GM18907 (cell line): Measurements from ENCODE around the gene PTPRD.
"Not testable (repeated sequence)": the region's sequence is repeated elsewhere in the genome, so short reads cannot be mapped to it uniquely, and the experiment has no call there.

ENCODE experiments used
- ATAC-seq: cut with Tn5 transposase; IDR thresholded peaks from one replicate; pipeline ENCODE4 v1.9.1; 2021; ENCODE audit warnings: mild to moderate bottlenecking, moderate library complexity; ENCODE audit not compliant: unreplicated experiment

The PTPRD gene

DNA sequence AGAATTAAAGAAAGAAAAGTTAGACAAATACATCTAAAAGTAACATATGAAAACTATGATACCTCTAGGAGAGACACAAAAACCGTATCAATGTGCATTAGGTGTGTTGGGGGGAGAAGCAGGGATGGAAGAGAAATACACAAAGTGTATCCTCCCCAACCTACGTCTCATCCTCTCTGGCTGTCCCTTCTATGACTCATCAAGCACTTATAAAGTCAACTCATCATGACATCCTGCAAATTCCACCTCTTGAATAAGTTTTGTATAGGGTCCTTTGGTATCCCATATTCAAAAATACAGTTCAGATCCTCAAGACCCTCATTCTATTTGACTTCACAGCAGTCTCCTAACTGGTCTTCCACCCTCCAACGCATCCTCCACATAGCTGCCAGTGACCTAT, 1895.7 kb downstream of the PTPRD start:
- ATAC-seq = no peak

DNA sequence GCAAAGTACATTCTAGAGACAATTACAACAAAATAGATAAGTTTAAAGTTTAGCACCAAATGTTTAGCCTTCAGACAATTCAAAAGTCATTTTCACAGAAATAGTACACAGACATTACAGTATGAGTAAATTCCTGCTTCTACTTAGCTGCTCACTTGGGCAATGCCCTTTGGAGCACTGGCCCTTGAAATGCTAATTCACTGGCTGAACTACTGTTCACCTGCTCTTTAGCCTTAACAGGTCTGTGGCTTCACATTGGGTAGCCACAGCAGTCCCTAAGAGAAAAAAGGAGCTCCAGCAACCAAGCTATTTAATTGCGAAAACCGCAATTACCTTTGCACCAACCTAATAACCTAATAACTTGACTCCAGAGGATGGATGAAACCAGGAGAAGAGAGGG, 1897.0 kb downstream of the PTPRD start:
- ATAC-seq = no peak

DNA sequence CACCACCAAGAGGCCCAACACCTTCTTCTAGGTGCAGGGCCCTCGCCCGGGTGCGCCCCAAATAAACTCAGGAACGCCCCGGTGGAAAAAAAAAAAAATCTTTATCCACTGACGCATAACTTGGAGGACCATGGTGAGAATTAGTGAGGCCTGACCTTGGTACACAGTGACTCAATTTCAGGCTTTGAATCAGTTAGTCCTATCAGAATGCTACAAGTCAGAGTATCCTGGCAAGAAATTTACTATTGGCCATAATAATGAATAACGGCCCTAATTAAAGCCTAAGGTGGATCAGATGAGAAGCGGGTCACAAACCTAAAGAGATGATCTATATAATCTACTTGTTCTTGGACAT, 1899.0 kb downstream of the PTPRD start:
- ATAC-seq = no peak

DNA sequence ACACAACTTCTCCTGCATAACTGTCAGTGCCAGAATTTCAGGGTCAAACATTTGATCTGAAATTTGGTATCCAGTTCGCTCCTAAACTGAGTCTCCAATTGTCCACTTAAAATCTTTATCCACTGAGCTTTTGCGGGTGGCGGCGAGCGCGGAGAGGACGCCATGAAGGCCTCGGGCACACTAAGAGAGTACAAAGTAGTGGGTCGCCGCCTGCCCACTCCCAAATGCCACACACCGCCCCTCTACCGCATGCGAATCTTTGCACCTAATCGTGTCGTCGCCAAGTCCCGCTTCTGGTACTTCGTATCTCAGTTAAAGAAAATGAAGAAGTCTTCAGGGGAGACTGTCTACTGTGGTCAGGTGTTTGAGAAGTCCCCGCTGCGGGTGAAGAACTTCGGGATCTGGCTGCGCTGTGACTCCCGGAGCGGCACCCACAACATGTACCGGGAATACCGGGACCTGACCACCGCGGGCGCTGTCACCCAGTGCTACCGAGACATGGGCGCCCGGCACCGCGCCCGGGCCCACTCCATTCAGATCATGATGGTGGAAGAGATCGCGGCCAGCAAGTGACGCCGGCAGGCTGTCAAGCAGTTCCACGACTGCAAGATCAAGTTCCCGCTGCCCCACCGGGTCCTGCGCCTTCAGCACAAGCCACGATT, 1899.5 kb downstream of the PTPRD start:
- ATAC-seq = no peak

DNA sequence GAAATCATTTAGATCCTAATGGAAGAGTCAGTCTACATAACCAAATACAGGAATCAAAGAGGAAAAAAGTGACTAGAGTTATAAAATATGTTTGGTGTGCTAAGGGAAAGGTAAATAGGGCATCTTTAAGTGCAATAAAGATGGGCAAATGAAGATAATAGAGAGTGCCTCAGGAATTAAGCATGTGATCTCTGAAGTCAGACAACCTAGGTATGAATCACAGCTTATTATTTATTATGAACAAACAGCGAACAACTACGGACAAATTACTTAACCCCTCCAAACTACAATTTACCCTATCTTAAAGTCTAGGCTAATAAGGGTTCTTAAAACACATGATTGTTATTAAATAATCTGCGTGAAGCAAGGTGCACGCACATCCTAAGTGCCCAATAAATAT, 1903.1 kb downstream of the PTPRD start:
- ATAC-seq = no peak

DNA sequence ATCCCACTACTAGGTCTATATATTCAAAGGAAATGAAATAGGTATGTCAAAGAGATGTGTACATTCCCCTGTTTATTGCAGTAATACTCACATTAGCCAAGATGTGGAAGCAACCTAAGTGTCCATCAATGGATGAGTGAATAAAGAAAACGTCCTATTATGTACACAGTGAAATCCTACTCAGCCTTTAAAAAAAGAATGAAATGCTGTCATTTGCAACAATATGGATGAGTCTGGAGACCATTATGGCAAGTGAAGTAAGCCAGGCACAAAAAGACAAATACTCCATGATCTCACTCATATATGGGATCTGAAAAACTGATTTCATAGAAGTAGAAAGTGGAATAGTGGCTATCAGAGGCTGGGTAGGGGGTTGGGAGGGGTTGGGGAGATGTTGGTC, 1904.1 kb downstream of the PTPRD start:
- ATAC-seq = no peak

DNA sequence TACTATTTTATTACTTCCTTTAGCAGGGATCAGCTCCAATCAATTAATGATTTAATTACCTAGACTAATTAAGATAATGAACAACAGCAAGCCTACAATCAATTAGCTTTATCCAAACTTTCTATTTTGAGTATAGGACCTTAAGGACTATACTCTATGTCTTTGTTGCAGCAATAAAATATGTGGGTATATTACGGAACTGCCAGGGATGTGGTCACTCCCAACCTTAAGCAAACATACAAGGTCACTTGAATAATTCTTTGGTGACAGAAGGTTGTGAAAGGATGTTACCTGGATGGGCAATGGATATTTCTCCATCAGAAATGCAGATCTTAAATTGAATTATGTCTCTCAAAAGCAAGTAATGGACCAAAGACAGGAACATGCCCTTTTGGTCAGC, 1905.8 kb downstream of the PTPRD start:
- no peak for ATAC-seq

DNA sequence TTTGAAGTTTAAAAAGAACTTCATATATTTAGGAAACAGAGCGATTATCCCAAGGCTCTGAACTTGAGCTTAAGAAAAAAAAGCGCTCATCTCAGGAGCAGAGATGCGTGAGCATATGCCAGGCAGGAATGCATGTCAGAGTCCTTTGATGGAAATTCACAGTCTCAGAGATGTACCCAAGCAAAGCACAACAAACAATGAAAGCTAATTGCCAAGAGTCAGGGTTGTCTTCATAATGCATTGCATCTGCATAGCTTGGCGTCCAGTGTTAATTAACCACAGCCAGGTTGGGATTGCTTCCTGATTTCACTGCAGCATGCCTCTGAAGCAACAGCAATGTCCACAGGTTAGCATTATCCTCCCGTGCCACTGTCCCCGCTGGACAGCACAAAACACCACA, 1906.3 kb downstream of the PTPRD start:
- ATAC-seq = no peak

DNA sequence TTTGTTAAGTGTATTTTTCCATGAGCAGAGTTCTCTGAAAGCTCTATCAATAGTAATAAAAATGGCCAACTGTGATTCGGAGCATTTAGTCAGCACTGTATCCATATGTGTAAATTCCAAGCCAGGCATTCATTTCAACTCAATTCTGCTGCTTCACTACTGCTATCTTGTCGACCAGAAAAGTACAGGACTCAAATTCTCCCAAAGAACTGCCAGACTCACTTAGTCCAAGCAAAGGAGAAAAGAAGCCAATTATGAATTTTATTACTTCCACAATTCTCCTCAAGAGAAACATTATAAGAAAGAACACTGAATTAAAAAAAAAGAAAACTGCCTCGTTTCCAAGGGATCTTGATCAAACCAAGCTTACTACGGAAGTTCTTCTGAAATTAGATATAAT, 1906.9 kb downstream of the PTPRD start:
- no peak for ATAC-seq

DNA sequence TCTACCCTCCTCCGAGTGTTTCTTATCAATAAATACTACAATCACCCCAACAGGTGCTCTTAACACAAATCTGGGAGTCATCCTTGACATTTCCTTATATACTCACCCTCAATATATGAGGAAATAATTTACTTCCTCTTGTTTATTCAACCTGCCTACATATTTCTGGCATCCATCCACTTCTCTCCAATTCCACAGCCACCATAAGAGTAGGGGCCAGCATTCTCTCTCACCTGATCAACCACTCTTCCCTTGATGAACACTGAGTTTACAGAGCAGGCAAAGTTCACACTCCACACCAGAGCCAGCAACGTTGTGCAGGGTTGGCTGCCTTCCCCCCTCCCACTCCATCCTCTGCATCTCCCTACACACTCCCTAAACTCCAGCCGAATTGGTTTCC, 1908.9 kb downstream of the PTPRD start:
- no peak for ATAC-seq

DNA sequence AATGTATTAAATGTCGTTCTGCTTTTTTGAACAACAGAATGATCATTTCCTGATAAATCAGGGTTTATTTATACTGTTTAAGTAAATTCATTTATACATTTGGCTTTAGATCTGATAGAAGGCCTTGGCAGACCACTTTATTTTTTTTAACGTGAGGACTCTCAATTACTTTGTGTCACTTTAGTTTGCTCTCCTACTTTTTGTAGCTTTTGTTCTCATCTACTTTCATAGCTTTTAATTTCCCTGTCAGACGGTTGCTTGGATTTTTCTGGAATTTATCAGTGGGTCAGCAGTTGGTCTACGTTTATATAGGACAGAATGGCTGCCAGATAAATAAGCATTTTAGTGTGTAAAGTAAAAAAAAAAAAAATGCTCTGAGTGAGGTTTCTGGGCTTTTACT, 1910.9 kb downstream of the PTPRD start:
- no peak for ATAC-seq

DNA sequence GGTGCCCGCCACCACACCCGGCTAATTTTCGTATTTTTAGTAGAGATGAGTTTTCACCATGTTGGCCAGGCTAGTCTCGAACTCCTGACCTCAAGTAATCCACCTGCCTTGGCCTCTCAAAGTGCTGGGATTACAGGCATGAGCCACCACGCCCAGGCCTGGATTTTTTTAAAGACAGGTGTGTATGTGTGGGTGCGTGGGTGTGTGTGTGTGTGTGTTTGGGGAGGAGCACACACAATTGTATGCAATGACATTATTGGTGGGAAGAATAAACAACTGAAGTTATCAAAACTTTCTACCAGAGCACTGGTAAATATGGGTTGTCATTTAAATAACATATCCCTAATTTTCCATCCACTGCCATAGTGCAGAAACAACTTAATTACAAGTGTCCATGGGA, 1915.2 kb downstream of the PTPRD start:
- not testable (repeated sequence) for ATAC-seq

DNA sequence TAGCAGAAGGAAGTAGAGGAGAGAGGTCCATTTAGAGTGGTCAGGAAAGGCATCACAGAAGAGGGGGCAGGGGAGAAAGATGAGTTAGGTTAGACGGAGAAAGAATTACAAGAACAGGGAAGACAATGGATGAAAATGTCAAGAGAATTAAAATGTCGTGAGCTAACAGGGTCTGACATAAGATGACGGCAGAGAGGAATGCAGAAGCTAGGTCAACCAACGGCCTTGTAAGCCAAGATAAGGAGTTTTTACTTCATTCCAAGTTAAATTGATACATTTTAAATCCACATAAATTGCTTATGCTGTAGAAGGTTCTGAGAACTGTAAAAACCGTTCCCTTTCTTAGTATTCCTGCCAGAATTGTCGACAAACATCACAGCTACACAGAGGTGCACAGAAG, 1916.3 kb downstream of the PTPRD start:
- no peak for ATAC-seq

DNA sequence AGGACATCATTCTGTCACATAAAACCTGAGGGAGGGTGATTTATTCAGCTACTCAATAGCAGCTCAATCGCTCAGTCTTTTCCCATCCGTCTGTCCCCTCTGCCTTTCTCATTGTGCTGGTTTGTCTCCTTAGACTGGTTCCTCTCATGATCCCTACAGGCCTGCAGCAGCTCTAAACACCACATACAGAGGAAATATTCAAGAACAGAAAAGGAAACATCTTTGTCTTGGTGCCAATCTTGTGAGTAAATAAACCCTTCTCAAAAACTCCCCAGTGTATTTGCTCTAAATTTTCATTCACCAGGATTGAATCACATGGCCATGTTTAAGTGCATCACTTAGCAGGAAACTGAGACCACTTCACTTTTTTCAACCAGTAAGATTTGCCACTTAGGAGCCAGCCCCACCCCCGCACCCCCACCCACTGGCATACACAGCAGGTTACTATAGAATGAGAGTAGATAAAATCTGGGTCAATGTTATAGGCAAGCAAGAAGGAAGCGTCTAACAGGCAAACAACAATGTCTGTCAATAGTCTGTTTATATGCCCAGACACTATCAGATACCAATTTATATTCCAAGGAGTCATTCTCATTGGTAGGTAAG, 1917.7 kb downstream of the PTPRD start:
- ATAC-seq = no peak

DNA sequence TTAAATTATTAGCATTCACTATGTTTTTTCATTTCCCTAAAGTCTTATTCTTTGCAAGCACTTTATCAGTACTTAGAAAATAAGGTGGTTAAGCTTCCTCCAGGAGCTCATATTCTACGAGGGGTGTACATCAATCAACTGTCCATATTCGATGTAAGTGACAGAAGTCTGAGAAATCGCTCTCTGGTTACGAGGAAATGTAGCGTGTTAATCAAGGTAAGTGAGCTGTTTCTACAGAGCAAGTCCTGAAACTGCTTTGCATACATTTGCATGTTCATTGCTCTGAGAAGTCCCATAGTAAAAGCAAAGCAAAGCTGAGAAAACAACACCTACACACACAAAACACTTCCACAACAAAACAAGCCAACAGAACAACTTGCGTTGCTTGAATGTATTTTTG, 1919.3 kb downstream of the PTPRD start:
- no peak for ATAC-seq

DNA sequence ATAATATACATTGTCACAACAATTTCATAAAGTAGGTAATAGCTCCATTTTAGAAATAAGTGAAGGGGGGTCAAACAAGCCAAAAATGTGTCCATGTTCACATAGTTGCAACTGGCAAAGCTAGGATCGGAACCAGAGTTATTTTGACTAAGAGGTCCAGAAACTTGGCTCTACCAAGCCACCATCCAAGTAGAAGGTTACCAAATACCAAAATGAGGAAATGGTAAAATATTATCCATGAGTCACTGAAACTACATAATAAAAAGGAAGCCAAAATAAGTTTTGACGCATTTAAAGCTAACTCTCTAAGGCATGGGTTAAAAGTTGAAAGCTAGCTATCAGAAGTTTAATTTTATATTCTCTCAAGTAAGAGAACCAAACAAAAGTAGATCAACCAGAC, 1926.3 kb downstream of the PTPRD start:
- no peak for ATAC-seq

DNA sequence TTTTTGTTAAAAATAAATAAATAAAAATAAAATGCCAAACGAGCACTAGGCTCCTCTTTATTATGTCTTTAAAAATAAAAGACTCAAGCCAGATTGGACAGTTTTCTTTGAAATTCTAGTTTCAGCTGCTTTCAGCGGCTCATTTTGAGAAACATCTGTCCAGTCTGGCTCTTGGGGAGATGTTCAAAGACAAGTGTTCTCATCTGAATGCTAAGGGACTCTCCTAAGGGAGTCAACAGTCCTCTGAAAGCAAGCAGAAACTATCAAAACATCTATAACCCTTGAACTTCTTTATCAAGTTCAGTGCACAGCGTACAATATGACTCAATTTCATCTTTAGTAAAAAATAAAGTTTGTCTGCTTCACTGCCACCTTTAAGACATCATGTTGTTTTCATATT, 1927.0 kb downstream of the PTPRD start:
- no peak for ATAC-seq

DNA sequence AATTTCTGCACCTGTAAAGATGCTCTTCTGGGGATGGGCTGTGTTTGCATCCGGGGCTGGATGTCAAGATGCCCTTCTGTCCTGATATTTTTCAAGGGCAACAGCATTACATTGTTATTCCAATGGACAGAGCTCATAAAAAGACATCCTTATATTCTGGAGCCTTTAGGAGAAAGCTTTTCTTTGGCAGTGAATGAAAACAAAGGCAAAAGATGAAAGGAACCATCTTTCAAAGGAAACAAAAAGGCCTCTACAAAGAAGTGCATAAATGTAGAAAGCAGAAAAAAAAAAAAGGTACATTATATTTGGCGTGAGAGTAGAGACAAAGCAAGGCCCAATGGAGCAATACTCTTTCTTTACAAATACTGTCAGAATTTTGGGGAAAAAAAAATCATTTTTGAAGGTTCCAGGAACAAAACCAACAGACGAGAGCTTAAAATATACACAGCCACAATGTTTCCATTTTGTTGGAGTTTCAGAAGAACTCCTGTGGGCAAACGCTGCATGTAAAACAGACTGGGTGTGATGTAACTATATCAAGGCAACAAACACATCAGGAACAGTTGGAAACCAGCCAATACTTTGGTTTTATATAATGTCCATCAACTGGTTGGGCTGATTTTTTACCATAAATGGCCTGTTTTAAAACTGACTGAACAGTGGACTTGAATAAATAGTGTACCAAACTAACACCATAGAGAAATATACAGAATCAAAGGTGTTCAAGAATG, 1927.7 kb downstream of the PTPRD start:
- no peak for ATAC-seq

DNA sequence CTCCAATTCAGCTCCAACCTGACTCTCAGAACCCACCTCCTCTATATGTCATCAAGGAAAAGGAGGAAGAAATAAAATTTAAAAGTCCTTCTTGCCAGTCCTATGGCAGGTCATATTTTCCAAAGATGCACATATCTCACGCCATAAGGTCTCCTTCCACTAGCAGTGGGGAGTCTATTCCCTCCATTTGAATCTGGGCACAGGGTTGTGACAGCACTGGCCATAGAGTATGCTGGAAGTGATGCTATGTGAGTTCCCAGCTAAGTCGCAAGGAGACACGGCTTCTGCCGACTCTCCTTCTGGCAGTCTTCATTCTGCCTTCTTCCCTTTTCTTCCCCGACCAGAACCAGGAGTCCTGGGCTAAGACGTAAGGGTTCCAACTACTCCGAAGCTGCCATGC, 1929.3 kb downstream of the PTPRD start:
- no peak for ATAC-seq

DNA sequence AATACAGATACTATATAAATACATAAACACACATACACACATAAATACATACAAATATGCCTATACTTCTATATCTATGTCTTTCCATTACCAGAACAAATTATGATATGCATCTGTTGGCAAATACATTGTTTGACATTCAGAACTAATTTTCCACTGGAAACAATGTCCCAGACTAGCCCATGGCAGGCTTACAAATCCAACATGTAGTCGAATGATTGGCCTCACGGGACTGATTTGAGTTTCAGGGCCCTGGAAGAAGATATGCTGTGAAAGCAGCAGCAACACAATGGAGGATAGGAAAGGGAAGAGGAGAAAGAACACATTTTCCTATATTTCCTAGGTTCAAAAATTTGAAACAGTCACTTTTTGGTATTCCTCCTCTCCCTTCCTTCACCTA, 1932.1 kb downstream of the PTPRD start:
- no peak for ATAC-seq

DNA sequence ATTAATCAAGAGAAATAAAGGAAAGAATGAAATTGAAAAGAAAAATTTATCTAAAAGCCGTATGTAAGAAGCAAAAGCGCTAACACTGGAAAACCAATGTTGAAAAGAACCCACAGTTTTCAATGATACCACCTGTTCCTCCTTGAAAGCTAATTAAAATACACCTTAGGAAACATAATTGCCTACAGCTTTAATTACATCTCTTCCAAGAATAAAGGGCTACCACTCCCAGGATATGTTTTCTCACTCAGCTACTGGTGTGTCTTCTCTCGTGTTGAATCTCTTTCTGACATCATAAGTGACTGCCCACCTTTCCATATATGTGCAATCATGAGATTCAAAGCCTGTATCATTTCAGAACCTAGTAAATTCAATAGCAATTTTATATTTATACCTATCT, 1932.6 kb downstream of the PTPRD start:
- ATAC-seq = no peak

DNA sequence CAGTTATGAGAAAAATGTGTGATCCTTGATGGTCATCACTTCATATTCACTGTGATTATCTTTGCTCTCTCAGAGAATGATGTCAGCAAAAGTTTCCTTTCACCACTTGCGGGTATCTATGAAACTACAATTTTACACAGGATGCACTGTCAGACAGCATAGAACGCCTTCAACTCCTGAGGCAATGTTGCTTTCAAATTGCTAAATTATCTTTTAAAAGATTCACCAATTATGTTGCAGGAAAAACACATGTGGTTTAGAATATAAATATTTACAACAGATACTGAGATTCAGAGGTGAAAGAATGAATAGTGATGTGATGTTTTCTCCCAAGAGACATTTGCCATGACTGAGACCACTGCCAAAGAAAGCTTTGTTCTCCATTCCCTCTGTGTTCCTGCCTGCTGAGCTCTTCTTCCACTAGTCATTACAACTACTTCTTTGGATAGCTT, 1933.4 kb downstream of the PTPRD start:
- ATAC-seq = no peak
